DMS114 treated with DMSO at 0.1 percent for 48 hours (cell line): ENCODE data around the gene MMP28.
"Not testable (repeated sequence)": the region's sequence is repeated elsewhere in the genome, so short reads cannot be mapped to it uniquely, and the experiment has no call there.

Experiments
- DNase-seq: peaks from one replicate; lab custom pipeline; 2025; ENCODE audit not compliant: unreplicated experiment; lab: John Stamatoyannopoulos, UW

The MMP28 gene

DNA sequence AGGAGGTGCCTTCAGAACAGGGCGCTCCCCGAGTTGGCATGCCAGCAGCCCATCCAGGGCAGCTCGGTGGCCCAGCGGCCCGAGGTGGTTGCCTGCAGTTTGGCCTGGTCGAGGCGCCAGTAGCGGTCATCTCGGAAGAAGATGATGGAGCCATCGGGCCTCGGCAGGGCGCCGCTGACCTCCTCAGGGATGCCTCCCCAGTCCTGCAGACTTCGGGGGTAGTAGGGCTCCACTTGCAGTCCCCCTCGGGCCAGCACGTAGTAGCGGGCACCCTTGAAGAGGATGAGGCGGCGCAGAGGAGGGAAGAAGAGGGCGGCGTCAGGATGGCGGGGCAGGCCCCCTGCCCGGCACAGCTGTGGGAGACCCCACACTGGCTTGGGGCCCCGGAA is 29.0 kb downstream of the MMP28 start:
- DNase-seq: no peak

GRCh38 chr17:35765756-35766488 is 29.5 kb downstream of the MMP28 start:
- DNase-seq: no peak

DNA sequence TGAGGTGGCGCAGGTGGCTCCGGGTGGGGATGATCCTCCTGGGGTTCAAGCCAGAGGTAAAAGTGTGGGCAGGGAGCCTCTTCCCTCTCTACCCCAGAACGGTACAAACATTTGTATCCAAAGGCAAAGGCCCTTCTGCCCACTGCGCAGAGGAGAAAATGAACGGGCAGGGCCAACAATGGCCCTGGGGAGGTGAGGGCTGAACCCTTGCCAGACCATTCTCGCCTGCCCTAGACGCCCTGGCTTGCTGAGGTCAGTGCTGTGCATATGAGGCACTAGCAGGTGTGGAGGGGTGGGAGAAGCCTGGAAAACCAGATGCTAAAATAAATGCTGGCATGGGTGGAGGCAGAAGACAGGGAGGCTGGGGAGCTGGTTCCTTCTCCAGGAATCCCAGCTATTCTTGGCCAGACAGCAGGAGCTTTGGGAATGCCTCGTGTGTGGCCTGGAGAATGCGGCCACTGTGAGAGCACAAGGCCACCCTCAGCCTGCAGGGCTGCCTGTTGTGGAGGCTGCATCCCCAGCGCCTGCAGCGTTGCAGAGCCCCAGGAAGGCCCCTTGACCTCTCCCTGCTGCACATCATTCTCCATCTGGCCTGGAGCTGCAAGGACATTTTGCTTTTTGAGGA is 30.2 kb downstream of the MMP28 start:
- no peak for DNase-seq

GRCh38 chr17:35764123-35764991 is 31.1 kb downstream of the MMP28 start:
- DNase-seq: peak; percentile 69

- DNase-seq: no peak
Observed at GRCh38 chr17:35763767-35764122, 31.7 kb downstream of the MMP28 start.

GRCh38 chr17:35761601-35762000 is 33.8 kb downstream of the MMP28 start:
- DNase-seq: no peak

- no peak for DNase-seq
Observed at GRCh38 chr17:35760587-35760986, 34.9 kb downstream of the MMP28 start, which contains the start of gene C17orf50. C17orf50 (plus strand) TSS chr17:35760887; CDS start chr17:35760942, 55 bp downstream.

DNA sequence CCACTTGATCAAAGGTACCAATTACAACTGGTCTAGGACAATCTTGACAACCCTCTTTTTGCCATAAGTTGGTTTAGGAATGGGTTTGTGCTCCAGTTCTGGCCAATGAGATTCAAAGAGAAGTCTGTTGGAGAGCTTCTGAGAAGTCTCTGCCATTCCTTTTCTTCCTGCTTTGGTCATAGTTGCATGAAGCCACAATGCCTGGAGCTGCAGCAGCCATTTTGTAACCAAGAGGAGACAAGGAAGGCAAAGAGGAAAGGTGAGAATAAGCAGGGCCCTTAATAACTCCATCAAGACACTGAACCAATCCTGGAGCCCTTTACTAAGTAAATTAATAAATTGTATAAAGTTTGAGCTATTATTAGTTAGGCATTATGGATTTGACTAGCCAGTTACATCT is 38.2 kb downstream of the MMP28 start:
- no peak for DNase-seq

GRCh38 chr17:35752945-35753764 is 42.3 kb downstream of the MMP28 start, which contains the start of gene GAS2L2:
GAS2L2 (minus strand) TSS chr17:35753239; CDS start chr17:35752850, 389 bp downstream.
- no peak for DNase-seq

- no peak for DNase-seq
Observed at GRCh38 chr17:35752471-35752870, 43.0 kb downstream of the MMP28 start.

- not testable (repeated sequence) for DNase-seq
Observed at GRCh38 chr17:35751541-35751940, 43.9 kb downstream of the MMP28 start.

DNA sequence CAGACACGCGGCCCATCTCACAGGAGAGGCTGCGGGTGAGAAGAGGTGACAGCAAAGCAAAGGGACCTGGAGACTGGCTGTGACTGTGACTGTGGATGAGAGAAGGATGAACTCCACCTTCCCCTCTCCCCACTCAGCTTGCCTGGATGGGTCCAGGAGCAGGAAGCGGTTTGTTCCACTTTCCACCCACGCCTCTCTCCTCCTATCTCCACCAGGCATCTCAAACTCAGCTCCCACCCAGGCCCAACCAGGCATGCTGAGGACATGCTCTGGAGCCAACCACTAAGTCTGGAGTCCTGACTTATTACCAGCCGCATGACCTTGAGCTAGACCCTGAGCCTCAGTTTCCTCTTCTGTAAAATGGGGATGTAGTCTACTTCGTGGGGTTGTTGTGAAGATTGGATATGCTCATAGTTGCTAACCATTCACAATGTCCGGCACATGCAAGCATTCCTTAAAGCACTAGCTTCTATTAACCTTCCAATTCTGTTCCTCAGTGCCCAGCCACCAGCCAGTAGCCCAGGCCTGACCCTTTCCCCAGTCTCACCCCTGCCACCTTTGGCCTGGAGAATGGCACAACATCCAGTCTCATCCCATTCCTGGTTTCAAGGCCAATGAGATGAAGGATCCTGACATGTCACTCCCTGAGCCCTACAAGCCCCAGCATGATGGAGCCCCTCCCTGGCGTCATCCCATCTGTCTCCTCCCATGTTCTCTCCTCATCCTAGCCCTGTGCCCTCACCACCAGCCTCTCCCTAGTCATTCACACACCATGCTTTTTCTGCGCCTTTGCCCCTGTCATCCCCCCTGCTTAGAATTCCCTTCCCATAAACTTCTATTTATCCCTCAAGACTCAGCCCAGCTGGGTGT is 44.7 kb downstream of the MMP28 start:
- no peak for DNase-seq

GRCh38 chr17:35749560-35750412 is 45.7 kb downstream of the MMP28 start:
- no peak for DNase-seq

DNA sequence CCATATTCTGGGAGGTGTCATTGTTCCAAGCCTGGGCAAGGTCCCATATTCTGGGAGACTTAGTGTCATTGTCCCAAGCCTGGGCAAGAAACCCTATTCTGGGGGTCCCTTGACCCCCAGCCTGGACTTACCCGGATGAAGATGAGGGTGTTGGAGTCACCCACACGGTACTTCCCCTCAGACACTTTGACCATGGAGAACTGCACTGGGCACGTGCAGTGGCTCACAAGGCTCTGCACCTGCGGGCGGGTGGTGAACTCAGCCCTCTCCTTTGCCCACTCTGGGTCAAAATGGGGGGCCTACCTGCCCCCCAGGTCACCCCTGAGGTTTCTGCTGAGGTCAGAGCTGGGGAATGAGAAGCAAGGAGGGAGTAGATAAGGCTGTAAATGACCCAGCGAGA is 46.5 kb downstream of the MMP28 start:
- DNase-seq: no peak

DNA sequence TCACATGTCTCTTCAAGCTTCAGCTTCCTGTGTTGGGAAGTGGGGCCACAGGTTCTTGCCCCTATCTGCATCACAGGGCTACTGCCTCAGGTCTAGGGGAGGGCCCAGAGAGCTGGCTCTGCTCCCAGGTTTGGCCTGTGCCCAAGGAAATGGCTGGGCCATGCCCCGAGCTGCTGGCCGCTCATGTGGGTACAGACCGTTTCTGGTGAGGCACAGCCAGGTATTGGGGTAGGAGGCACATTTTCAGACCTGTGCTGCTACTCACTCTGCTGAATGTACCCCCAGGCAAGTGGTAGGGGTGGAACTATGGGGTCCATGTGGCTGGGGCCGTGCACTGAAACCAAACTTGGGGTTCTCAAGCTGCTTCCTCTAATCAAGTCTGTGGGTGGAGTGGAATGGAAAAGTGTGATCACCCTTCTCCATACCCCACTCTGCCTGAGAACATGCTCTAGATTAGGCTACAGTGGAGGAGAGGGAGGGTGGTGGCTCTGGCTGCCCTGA is 47.0 kb downstream of the MMP28 start:
- DNase-seq: no peak

- peak; percentile 68 for DNase-seq
Observed at GRCh38 chr17:35747540-35748017, 47.9 kb downstream of the MMP28 start.

DNA sequence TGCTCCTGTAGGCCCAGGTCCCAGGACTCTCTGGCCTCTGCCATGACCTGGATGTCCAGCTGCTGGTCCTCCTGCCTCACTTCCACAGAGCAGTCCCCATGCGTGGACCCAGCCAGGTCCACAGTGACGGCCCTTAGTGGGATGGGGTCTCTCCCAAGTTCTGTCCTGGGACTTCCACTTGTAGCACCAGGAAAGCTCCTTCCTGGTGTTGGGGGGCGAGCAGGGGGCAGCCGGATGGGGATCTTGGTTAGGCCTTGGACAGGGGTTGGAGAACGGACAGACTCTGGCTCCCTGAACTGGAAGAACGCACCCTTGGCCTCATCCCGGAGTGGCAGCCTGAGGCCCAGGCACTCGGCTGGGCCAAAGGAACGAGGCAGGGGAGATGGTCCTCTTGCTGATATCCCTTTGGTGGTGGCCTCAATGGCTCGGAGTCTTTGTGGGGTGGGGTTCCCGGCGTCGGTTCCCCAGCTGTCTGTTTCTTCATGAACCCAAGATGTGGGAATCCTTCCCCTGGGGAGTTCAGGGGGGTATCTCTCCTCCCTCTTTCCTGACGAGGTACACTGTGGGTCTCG is 49.6 kb downstream of the MMP28 start:
- no peak for DNase-seq

- no peak for DNase-seq
Observed at GRCh38 chr17:35745246-35745645, 50.2 kb downstream of the MMP28 start.
